ENCODE measurements around the gene FHOD3.
A peak's percentile ranks its signal among the peaks of the same experiment; 100 is the strongest.

FHOD3 gene

GRCh38 chr18:36769611-36770314 lies 472.2 kb downstream of the FHOD3 start:
- TF ChIP-seq RAD21 (IDR thresholded peaks at IDR 0.05; ENCODE audit: low read depth) (peak; percentile 48; the same call in 1 of the 2 replicates), NFIC (IDR thresholded peaks at IDR 0.05) (no peak)

DNA sequence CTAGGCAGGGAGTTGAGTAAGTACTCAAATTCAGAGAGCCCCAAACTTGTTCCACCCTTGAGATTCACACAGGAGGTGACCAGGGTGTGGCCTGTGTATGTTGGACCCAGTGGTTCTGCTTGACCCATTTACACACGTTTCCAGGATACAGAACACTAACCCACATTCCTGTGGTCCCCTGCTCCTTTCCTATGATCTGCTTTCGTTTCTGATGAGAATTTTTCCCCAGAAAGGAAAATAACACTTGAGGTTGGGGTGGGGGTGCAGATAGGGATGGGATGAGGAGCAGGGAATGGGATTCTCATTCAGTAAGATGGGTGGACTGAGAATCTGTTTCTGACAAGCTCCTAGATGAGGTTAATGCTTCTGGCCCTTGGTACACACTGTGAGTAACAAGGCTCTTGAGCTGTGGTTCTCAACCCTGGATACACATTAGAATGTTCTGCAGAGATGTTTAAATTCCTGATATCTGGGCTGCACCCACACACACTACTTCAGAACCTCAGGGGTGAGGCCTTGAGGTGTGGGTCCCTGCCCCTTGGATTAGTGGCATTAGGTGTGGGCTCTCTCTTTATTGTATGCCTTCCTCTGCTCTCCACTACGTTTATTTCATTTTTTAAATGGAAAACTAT lies 472.9 kb downstream of the FHOD3 start:
- TF ChIP-seq TCF12 (IDR thresholded peaks at IDR 0.05; ENCODE audit: low read depth) (no peak), CREB1 (IDR thresholded peaks at IDR 0.05; ENCODE audit: low read depth) (no peak), TEAD4 (IDR thresholded peaks at IDR 0.05) (no peak), TAF1 (IDR thresholded peaks at IDR 0.05; ENCODE audit: low read depth) (no peak), EGR1 (IDR thresholded peaks at IDR 0.05) (no peak), ZBTB7A (IDR thresholded peaks at IDR 0.05; ENCODE audit: low read depth) (no peak), FOXM1 (IDR thresholded peaks at IDR 0.05; ENCODE audit: borderline replicate concordance, low read depth) (no peak), MAX (IDR thresholded peaks at IDR 0.05) (no peak), CEBPB (IDR thresholded peaks at IDR 0.05) (no peak), REST (IDR thresholded peaks at IDR 0.05; ENCODE audit: low read depth) (no peak), YY1 (IDR thresholded peaks at IDR 0.05; ENCODE audit: low read depth) (no peak), NFIC (IDR thresholded peaks at IDR 0.05) (no peak), EP300 (IDR thresholded peaks at IDR 0.05; ENCODE audit: borderline replicate concordance) (no peak), RAD21 (IDR thresholded peaks at IDR 0.05; ENCODE audit: low read depth) (no peak)
- TF ChIP-seq, protein P1, sequence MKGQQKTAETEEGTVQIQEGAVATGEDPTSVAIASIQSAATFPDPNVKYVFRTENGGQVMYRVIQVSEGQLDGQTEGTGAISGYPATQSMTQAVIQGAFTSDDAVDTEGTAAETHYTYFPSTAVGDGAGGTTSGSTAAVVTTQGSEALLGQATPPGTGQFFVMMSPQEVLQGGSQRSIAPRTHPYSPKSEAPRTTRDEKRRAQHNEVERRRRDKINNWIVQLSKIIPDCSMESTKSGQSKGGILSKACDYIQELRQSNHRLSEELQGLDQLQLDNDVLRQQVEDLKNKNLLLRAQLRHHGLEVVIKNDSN (IDR thresholded peaks at IDR 0.05) = no peak

- TF ChIP-seq REST (IDR thresholded peaks at IDR 0.05; ENCODE audit: low read depth) (no peak), CEBPB (IDR thresholded peaks at IDR 0.05) (no peak), EP300 (IDR thresholded peaks at IDR 0.05; ENCODE audit: borderline replicate concordance) (no peak), YY1 (IDR thresholded peaks at IDR 0.05; ENCODE audit: low read depth) (no peak), EGR1 (IDR thresholded peaks at IDR 0.05) (no peak), FOXM1 (IDR thresholded peaks at IDR 0.05; ENCODE audit: borderline replicate concordance, low read depth) (no peak), TEAD4 (IDR thresholded peaks at IDR 0.05) (no peak), TAF1 (IDR thresholded peaks at IDR 0.05; ENCODE audit: low read depth) (no peak)
Measured at GRCh38 chr18:36771245-36771644, 473.7 kb downstream of the FHOD3 start.

GRCh38 chr18:36772241-36772723 lies 474.8 kb downstream of the FHOD3 start:
- TF ChIP-seq, protein P1 (IDR thresholded peaks at IDR 0.05) = no peak
- TF ChIP-seq YY1 (IDR thresholded peaks at IDR 0.05; ENCODE audit: low read depth) (no peak), TAF1 (IDR thresholded peaks at IDR 0.05; ENCODE audit: low read depth) (no peak), TEAD4 (IDR thresholded peaks at IDR 0.05) (no peak), RAD21 (IDR thresholded peaks at IDR 0.05; ENCODE audit: low read depth) (no peak), FOXM1 (IDR thresholded peaks at IDR 0.05; ENCODE audit: borderline replicate concordance, low read depth) (no peak), EGR1 (IDR thresholded peaks at IDR 0.05) (no peak)

- TF ChIP-seq FOXM1 (IDR thresholded peaks at IDR 0.05; ENCODE audit: borderline replicate concordance, low read depth) = no peak
- TF ChIP-seq TAF1 (IDR thresholded peaks at IDR 0.05; ENCODE audit: low read depth) = no peak
- no peak for TF ChIP-seq EGR1 (IDR thresholded peaks at IDR 0.05)
- TF ChIP-seq CREB1 (IDR thresholded peaks at IDR 0.05; ENCODE audit: low read depth) = no peak
- TF ChIP-seq ZBTB7A (IDR thresholded peaks at IDR 0.05; ENCODE audit: low read depth) = no peak
- TF ChIP-seq NFIC (IDR thresholded peaks at IDR 0.05) = no peak
- TF ChIP-seq MAX (IDR thresholded peaks at IDR 0.05) = no peak
- TF ChIP-seq EP300 (IDR thresholded peaks at IDR 0.05; ENCODE audit: borderline replicate concordance) = no peak
- no peak for TF ChIP-seq CEBPB (IDR thresholded peaks at IDR 0.05)
- TF ChIP-seq RAD21 (IDR thresholded peaks at IDR 0.05; ENCODE audit: low read depth) = no peak
- TF ChIP-seq YY1 (IDR thresholded peaks at IDR 0.05; ENCODE audit: low read depth) = no peak
Measured at GRCh38 chr18:36775396-36775795, 477.9 kb downstream of the FHOD3 start.

GRCh38 chr18:36776650-36777049 lies 479.1 kb downstream of the FHOD3 start:
- no peak for TF ChIP-seq MAX (IDR thresholded peaks at IDR 0.05)
- no peak for TF ChIP-seq TAF1 (IDR thresholded peaks at IDR 0.05; ENCODE audit: low read depth)
- TF ChIP-seq RAD21 (IDR thresholded peaks at IDR 0.05; ENCODE audit: low read depth) = no peak
- TF ChIP-seq FOXM1 (IDR thresholded peaks at IDR 0.05; ENCODE audit: borderline replicate concordance, low read depth) = no peak
- TF ChIP-seq EP300 (IDR thresholded peaks at IDR 0.05; ENCODE audit: borderline replicate concordance) = no peak
- TF ChIP-seq, protein P1 (IDR thresholded peaks at IDR 0.05) = no peak
- no peak for TF ChIP-seq YY1 (IDR thresholded peaks at IDR 0.05; ENCODE audit: low read depth)

Measured in Ishikawa (cell line).